Kidney (tissue), 14 donors: ENCODE measurements around the gene DEAF1. TPM values are rescaled to one million over a fixed set of nuclear protein-coding genes. Genes with fewer than 3 reads are reported as not detected.

Source experiments
- DNase-seq, 5 donors: peaks; one replicate each; pipeline ENCODE4 v3.0.0-alpha.2; 2013 to 2020
- FAIRE-seq: peaks from 2 replicates; lab custom pipeline; 2012; peaks lifted over from hg19 to GRCh38; lab: Jason Lieb, UNC
- H3K27ac ChIP-seq, 2 donors: one replicate each; pipeline ENCODE4 v1.7.0; 2013; ENCODE audit warnings: low read depth in 2 of 2, low read length in 2 of 2, inconsistent platforms in 1 of 2
- H3K27me3 ChIP-seq: one replicate; pipeline ENCODE4 v1.7.1; 2013; ENCODE audit warnings: low read length, inconsistent platforms; ENCODE audit not compliant: control insufficient read depth, insufficient read depth
- H3K36me3 ChIP-seq, 3 donors: one replicate each; pipeline versions ENCODE4 v1.7.0 to v1.7.1; 2013; ENCODE audit warnings: low read length in 3 of 3, control low read depth in 1 of 3, inconsistent platforms in 1 of 3; ENCODE audit not compliant: insufficient read depth in 3 of 3, control insufficient read depth in 2 of 3
- H3K4me1 ChIP-seq, 3 donors: one replicate each; pipeline versions ENCODE4 v1.7.0 to v1.7.1; 2013; ENCODE audit warnings: low read length in 3 of 3, inconsistent platforms in 1 of 3, low read depth in 1 of 3; ENCODE audit not compliant: control insufficient read depth in 2 of 3, insufficient read depth in 2 of 3
- H3K4me3 ChIP-seq, 3 donors: one replicate each; pipeline versions ENCODE4 v1.7.0 to v1.8.1; 2013; ENCODE audit warnings: low read length in 3 of 3, control low read depth in 1 of 3, inconsistent platforms in 1 of 3
- H3K9ac ChIP-seq, 3 donors: one replicate each; pipeline versions ENCODE4 v1.7.0 to v1.7.1; 2013; ENCODE audit warnings: low read length in 3 of 3, control low read depth in 1 of 3, inconsistent platforms in 1 of 3
- H3K9me3 ChIP-seq, 3 donors: one replicate each; pipeline versions ENCODE4 v1.7.0 to v1.7.1; 2013; ENCODE audit warnings: low read length in 3 of 3, control low read depth in 1 of 3, inconsistent platforms in 1 of 3; ENCODE audit not compliant: control insufficient read depth in 2 of 3, insufficient read depth in 1 of 3
- CTCF ChIP-seq: IDR thresholded peaks from 3 replicates; pipeline ENCODE4 v1.5.1; 2012; ENCODE audit warnings: mild to moderate bottlenecking, moderate library complexity, borderline replicate concordance; ENCODE audit not compliant: insufficient read depth; ENCODE audit errors: extremely low read depth
- intact Hi-C: fragments of 100-400 bp; cut with DNase I; formaldehyde crosslinking; loops from one replicate; pipeline ENCODE4 v1.11.1; 2022
- polyA plus RNA-seq: library from polyadenylated mRNA; stranded (reverse); fragments of 350-450 nt; fragmentation: Illumina TruSeq; extraction: RNeasy Lipid Tissue Mini Kit (QIAGEN cat#74804); gene quantifications from one replicate; pipeline ENCODE4 v1.2.3, GENCODE V29; 2014; ENCODE audit warnings: low read depth, low replicate concordance; ENCODE audit not compliant: insufficient read depth
- total RNA-seq: library from RNA; stranded (reverse); fragmentation: NEBNext Ultra II Directional; extraction: Animal tissue kit (Norgen Biotek cat#: 25700); gene quantifications from one replicate; pipeline ENCODE4 v1.2.1, GENCODE V29; 2021
- donor health status: control.
- donor health status: control.
- donor health status: control.
- donor health status: control.
- donor health status: control.
- donor health status: DM: yes; HTN: yes; CAD: no.
- donor health status: Normal renal cell carcinoma (clear cell type).

The DEAF1 gene
- total and polyA plus RNA-seq, 2 donors from 2014 or later: 30.2 to 54.5 TPM

- no peak for TF ChIP-seq CTCF
- Histone ChIP-seq H3K4me1 (no peaks in the 10 kb centered on the region), H3K9me3 (no peaks in the 10 kb centered on the region), H3K9ac (no peak overlapping the region), H3K36me3 (peaks cover 0 to 33% (median 26%) of the 10 kb centered on the region in 3 donors), H3K4me3 (no peak overlapping the region), H3K27ac (no peak overlapping the region), H3K27me3 (no peaks in the 10 kb centered on the region)
- FAIRE-seq (no peak), DNase-seq (no peak)
- intact Hi-C loops: no loop called here
Measured at GRCh38 chr11:686451-687243, 8.4 kb downstream of the DEAF1 start.

GRCh38 chr11:680970-681369, 14.1 kb downstream of the DEAF1 start:
- intact Hi-C loops: no loop called here
- no peak overlapping the region for H3K4me3 ChIP-seq
- DNase-seq (no peak), FAIRE-seq (no peak)
- no peak for TF ChIP-seq CTCF
- peaks cover 0 to 24% (median 16%) of the 10 kb centered on the region in 3 donors for H3K36me3 ChIP-seq
- no peaks in the 10 kb centered on the region for H3K9me3 ChIP-seq
- no peak overlapping the region for H3K9ac ChIP-seq
- H3K4me1 ChIP-seq: peaks cover 0 to 2% (median 0%) of the 10 kb centered on the region in 3 donors
- H3K27ac ChIP-seq: no peak overlapping the region
- no peaks in the 10 kb centered on the region for H3K27me3 ChIP-seq

GRCh38 chr11:680476-680875, 14.5 kb downstream of the DEAF1 start:
- no peaks in the 10 kb centered on the region for H3K9me3 ChIP-seq
- H3K36me3 ChIP-seq: peaks cover 0 to 24% (median 16%) of the 10 kb centered on the region in 3 donors
- FAIRE-seq: no peak
- no peak overlapping the region for H3K27ac ChIP-seq
- peaks cover 0 to 2% (median 0%) of the 10 kb centered on the region in 3 donors for H3K4me1 ChIP-seq
- TF ChIP-seq CTCF: no peak
- no peak for DNase-seq
- H3K27me3 ChIP-seq: no peaks in the 10 kb centered on the region
- H3K9ac ChIP-seq: no peak overlapping the region
- intact Hi-C loops: no loop called here
- H3K4me3 ChIP-seq: no peak overlapping the region
